PFSK-1 (cell line): ENCODE measurements around the gene ANKRD12.

ENCODE experiments used
- POLR2AphosphoS5 ChIP-seq: IDR thresholded peaks from 2 replicates; pipeline ENCODE4 v1.6.1; 2012; ENCODE audit warnings: low read depth, mild to moderate bottlenecking, control low read depth, low read length, moderate library complexity
- TAF1 ChIP-seq: IDR thresholded peaks from 2 replicates; pipeline ENCODE4 v1.6.1; 2012; ENCODE audit warnings: low read length, control low read depth, borderline replicate concordance; ENCODE audit not compliant: insufficient read depth

DNA sequence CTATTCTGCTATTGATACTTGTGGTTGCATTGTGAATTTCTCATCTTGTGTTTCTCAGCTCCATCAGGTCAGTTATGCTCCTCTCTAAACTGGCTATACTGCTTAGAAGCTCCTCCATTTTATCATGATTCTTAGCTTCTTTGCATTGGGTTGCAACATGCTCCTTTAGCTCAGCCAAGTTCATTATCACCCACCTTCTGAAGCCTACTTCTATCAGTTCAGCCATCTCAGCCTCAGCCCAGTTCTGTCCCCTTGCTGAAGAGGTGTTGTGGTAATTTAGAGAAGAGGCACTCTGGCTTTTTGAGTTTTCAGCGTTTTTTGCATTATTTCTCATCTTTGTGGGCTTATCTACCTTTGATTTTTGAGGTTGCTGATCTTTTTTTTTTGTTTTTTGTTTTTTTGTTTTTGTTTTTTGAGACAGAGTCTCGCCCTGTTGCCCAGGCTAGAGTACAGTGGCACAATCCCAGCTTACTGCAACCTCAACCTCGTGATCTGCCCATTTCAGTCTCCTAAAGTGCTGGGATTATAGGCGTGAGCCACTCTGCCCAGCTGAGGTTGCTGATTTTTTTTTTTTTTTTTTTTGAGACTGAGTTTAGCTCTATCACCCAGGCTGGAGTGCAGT is 36.0 kb downstream of the ANKRD12 start:
- TF ChIP-seq TAF1 (no peak), POLR2AphosphoS5 (no peak)
